CD4-positive, alpha-beta T cell treated with Interleukin-4 for 4 hours (primary cell): ENCODE results near the gene APAF1.
A peak's percentile ranks its signal among the peaks of the same experiment; 100 is the strongest.
"Not testable (repeated sequence)": the region's sequence is repeated elsewhere in the genome, so short reads cannot be mapped to it uniquely, and the experiment has no call there.

Source experiments
- DNase-seq: peaks from one replicate; pipeline ENCODE4 v3.0.0-alpha.2; 2020

The APAF1 gene

DNA sequence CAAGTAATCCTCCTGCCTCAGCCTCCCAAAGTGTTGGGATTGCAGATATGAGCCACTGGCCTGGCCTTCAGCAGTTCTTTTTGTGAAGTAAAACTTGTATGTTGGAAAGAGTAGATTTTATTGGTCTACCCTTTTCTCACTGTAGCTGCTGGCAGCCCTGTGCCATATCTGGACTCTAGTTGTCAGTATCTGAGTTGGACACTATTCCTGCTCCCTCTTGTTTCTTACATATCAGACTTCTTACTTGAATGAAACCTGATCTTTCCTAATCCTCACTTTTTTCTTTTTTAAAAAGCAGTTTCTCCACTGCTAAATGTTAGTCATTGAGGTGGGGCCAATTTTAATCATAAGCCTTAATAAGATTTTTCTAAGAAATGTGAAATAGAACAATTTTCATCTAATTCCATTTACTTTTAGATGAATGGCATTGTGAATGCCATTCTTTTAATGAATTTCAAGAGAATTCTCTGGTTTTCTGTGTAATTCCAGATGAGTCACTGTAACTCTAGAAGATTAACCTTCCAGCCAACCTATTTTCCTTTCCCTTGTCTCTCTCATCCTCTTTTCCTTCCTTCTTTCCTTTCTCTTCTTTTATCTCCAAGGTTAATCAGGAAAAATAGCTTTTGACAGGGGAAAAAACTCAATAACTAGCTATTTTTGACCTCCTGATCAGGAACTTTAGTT lies 88.7 kb downstream of the APAF1 start:
- no peak for DNase-seq

GRCh38 chr12:98735821-98736220 lies 90.7 kb downstream of the APAF1 start:
- no peak for DNase-seq

DNA sequence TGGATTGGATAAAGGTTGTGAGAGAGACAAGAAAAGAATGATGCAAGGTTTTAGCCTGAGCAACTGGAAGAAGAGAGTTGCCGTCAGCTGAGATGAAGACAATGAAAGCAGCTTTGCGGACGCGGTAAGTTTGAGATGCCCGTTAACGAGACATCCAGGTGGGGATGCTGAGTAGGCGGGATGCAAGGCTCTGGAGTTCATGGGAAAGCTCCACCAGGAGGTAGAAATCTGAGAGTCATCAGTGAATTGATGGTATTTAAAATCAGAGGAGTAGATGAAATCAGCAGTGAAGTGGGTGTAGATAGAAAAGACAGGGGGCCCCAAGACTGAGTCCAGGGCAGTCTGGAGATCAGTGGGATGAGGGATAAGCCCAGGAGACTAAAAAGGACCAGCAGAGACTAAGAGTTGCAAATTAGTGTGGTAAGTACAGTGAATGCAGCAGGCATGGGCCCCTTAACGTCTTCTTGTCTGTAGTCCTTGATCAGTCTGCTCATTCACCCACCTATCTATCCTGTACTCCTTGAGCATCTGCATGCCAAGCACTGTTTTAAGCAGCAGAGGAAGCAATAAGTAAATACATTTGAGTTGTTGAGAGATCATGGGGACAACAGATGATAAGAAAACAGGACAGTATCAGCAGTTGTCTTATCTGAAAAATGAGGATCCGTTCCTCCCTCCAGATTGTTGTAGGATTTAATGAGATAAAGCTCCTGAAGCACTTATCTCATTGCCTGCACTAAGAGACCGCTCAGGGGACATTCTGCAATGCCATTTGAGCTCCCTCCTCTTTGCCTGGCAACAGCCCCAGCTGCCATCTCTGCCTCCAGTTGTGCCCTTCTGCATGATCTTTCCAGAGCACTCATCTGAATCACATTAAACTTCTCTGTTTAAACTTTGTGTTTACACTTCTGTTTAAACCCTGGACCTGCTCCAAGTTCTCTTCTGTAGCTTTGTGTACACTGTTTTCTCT lies 91.5 kb downstream of the APAF1 start:
- DNase-seq = no peak

DNA sequence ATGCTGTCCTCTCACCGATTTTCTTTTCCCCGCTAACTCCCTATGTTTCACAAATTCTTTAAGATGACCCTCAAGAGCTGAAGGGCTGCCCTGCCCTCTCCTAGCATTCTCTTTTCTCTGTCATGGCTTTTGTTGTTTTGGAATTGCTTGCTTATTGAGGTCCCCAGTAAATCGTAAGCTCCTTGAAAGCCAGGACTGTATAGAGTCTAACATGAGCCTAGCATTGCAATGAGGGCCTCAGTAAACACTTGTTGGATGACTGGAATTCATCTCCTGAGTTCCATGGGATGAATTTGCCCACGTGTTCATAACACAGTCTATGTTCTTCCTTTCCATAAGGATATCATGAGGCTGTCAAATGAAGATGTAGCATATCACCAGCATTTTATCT lies 92.2 kb downstream of the APAF1 start:
- DNase-seq = no peak

DNA sequence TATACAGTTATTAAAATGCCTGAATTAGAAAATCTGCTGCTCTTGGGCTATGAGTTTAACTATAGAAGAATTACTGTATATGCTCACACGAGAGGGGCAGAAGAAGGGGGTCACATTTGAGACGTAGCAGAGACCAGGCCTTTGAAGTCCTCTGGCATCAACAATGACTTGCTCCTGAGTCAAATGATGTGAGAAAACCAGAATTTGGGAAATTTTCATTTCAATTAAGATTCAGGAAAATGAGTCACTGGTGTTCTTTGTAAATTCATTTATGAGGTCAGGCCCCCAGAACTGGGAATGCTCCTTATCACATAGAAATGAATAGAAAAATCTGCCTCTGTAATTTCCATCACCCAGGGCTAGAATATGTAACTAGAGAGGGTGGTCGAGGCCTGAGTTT lies 92.9 kb downstream of the APAF1 start:
- DNase-seq = no peak

DNA sequence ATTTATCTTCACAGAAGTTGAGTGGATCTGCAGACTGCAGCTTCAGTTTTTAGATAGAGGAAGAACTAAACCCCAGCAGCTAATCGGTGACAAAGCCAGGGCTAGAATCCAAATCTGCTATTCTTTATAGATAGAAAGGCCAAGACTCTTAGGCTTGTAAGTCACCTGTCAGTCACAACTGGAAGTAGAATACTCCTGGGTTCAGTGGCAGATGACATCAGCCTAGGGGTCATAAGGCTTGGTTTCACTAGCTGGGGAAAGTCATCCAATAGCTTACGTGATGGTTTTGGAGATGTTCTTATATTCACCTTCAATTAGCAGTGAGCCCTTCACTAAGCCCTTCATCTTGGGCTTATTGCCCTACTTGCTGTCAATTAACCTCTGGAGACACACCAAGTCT lies 93.4 kb downstream of the APAF1 start:
- DNase-seq = no peak

GRCh38 chr12:98740751-98741150 lies 95.7 kb downstream of the APAF1 start:
- no peak for DNase-seq

GRCh38 chr12:98741196-98741555 lies 96.1 kb downstream of the APAF1 start:
- DNase-seq = no peak

DNA sequence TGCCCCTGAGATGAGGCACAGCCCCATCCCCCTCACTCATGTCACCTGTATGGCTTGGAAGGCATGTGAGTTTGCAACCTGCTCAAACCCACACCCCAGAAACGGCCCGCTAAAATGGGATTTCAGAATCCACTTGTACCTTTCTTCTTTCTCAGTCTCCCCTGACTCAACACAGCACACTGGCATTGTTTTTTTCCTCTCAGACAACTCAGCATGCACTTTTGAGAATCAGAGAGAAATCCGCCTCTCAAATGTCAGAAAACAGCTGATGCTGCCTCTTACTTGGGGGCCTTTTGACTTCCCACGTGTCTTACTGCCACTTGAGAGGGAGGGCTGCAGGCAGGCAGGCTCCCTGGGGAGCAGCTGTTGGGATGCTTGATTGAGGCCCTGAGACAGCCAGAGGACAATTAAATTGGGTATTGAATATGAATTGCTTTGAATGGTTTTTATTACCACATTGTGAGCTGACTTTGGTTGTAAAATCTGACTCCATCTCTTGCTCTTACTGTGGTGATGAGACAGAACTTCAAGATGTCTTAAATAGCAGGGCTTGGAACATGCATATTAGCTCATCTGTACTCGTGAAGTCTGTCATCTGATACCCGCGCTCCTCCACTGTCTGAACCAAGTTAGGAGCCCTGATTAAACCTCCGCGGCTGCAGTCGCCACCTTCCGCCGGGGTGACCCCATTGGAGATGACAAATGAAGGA lies 96.6 kb downstream of the APAF1 start:
- DNase-seq = no peak

GRCh38 chr12:98743362-98743953 lies 98.4 kb downstream of the APAF1 start:
- DNase-seq = peak; percentile 33

GRCh38 chr12:98744680-98745079 lies 99.6 kb downstream of the APAF1 start:
- peak; percentile 29 for DNase-seq

DNA sequence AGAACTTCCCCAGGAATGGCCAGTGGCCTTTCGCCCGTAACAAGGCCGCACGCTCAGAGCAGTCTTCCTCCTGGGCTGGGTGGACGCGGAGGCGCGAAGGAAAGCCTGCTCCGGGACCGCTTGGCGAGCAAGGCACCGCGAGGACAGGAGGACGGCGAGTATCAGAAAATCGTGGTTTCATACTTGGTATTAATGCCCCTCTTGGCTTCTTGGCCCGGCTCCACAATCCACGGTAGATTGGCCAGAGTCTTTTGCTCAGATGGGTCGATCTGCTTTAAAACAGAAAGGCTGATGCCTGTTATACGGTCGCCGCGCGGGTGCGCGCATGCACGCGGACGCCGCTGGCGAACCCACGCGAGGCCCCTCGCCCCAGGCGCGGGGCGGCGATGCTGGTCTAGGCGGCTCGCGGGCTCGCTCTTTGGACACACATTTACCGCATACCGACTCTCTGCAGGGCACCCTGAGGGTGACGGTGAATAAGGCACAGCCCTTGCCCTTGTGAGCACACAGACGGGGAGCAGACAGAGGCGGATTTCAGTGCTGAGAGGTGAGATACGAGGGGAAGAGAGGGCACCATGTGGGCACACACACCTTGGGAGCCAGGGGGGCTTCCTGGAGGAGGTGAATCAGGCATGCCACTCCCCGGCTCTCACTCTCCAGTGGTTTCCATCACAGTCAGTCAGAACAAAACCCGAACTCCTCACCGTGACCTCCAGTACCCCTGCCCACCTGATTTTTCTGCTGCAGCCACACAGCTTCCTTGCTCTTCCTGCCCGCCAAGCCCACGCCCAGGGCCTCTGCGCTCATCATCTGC lies 100.7 kb downstream of the APAF1 start:
- peak; percentile 12 for DNase-seq

DNA sequence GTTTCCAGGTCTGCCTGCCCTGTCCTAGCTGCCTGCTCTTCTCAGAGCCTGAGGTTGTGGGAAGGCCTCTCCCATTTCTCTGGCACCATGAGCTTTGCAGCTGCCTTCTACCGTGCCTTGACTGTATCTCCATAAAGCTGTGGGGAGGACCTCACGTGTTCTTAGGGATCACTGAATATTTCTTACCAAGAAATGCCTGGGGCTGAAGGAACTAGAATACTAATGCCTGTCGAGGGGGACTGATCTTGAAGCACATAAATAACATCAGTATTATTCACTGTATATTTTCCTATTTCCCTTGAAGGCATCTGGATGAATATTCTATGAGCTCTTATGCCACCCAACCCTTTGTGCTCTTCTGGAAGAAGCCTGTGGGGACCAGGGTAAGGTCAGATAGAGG lies 103.4 kb downstream of the APAF1 start:
- no peak for DNase-seq

DNA sequence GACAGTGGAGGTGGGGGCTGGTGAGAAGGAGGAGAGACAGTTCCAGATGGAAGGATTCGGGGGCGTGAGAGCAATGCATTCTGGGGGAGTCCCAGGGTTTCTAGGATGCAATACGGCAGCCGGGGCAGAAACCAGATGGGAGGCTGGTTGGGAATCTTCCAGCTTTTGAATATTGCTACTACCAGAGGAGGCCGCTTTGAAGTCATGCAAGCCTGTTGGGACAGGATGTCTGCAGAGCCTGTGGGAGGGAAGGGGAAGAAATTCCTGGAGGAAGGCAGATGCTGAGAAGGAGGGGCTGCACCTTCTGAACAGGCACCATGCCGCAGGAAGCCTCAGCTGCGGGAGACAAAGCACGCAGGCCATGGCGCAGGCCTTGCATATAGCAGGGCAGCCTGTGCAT lies 105.4 kb downstream of the APAF1 start:
- no peak for DNase-seq

- DNase-seq = no peak
These were observed 106.6 kb downstream of the APAF1 start for GRCh38 chr12:98751580-98752115.

- no peak for DNase-seq
These were observed 107.6 kb downstream of the APAF1 start for GRCh38 chr12:98752726-98753125.

DNA sequence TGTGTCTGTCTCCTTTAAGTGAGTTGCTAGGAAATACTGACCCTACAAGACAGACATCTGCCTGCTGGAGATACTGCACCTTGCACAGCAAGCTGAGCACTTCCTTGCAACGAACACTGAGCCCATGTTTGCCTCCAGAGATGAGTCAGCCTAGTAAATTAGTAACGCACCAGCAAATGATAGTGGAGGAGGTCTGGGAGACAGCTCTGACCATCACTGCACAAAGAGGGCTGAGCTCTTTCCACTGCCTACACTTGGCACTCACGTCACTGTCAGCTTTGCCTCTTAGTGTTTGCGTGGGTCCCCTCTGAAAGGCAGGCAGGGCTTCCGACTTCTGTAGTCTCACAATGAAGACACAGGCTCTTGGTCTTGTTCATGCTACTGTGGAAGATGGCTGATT lies 109.0 kb downstream of the APAF1 start:
- no peak for DNase-seq

GRCh38 chr12:98755855-98756254 lies 110.8 kb downstream of the APAF1 start:
- DNase-seq = not testable (repeated sequence)

- DNase-seq = no peak
These were observed 112.4 kb downstream of the APAF1 start for GRCh38 chr12:98757455-98757854.

- DNase-seq = no peak
These were observed 113.2 kb downstream of the APAF1 start for GRCh38 chr12:98758331-98758730.

GRCh38 chr12:98763656-98764055 lies 118.6 kb downstream of the APAF1 start:
- no peak for DNase-seq

DNA sequence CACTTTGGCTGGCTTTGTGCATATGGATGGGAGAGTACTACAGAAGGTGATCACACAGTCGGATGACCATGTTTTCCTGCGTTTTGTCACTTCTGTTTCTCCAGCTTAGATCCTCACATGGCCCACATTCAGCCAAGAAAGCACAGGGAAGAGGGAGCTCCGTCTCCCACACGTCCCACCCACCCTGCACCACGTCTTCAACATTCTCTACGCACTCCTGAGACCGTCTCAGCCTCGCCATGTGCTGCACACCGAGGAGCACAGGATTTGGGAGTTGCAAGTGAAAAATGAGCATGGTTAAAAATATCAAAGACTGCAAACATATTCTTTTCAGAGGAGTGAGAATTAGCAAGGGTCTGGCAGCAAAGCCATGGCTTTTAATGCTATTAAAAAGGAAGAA lies 122.2 kb downstream of the APAF1 start:
- DNase-seq = no peak
